HFFc6 (cell line): ENCODE measurements around the gene NCAPG2. TPM values are rescaled to one million over a fixed set of nuclear protein-coding genes. Genes with fewer than 3 reads are reported as not detected.

ENCODE experiments used
- DNase-seq: peaks from one replicate; pipeline ENCODE4 v3.0.0-alpha.2; 2018
- H3K27ac Mint-ChIP-seq: 2 replicates; pipeline ENCODE4 v1.8.0; 2020; ENCODE audit warnings: mild to moderate bottlenecking, mixed read lengths
- H3K27me3 Mint-ChIP-seq: 2 replicates; pipeline ENCODE4 v1.8.0; 2021; ENCODE audit warnings: mild to moderate bottlenecking, moderate library complexity, mixed read lengths; ENCODE audit not compliant: insufficient read depth
- H3K36me3 Mint-ChIP-seq: 2 replicates; pipeline ENCODE4 v1.8.0; 2021; ENCODE audit warnings: low read depth, mixed read lengths
- H3K4me1 Mint-ChIP-seq: 2 replicates; pipeline ENCODE4 v1.8.0; 2020; ENCODE audit warnings: low read depth, mixed read lengths
- H3K4me3 Mint-ChIP-seq: 2 replicates; pipeline ENCODE4 v1.8.0; 2020; ENCODE audit warnings: mild to moderate bottlenecking, moderate library complexity, mixed read lengths
- H3K9me3 Mint-ChIP-seq: 2 replicates; pipeline ENCODE4 v1.8.0; 2020; ENCODE audit warnings: mild to moderate bottlenecking, mixed read lengths
- long read RNA-seq: library from polyadenylated mRNA; unstranded; transcript quantifications from one replicate; pipeline ENCODE4 v2.0.0, GENCODE V29; 2019
- total RNA-seq, 6 experiments: library from RNA; stranded (reverse); fragmentation: NEBNext Ultra II Directional; extraction: Animal tissue kit (Norgen Biotek cat#: 25700); gene quantifications; 2 replicates in 1 of 6; 3 replicates in 5 of 6; pipeline ENCODE4 v1.2.3, GENCODE V29; 2021
- TF ChIP-seq, protein P1 (sequence below): fragments of 200-600 bp; sonication (generic); IDR thresholded peaks from 2 replicates; pipeline ENCODE4 v1.5.0; 2021; ENCODE audit warnings: antibody characterized with exemption, mild to moderate bottlenecking

The NCAPG2 gene, protein sequence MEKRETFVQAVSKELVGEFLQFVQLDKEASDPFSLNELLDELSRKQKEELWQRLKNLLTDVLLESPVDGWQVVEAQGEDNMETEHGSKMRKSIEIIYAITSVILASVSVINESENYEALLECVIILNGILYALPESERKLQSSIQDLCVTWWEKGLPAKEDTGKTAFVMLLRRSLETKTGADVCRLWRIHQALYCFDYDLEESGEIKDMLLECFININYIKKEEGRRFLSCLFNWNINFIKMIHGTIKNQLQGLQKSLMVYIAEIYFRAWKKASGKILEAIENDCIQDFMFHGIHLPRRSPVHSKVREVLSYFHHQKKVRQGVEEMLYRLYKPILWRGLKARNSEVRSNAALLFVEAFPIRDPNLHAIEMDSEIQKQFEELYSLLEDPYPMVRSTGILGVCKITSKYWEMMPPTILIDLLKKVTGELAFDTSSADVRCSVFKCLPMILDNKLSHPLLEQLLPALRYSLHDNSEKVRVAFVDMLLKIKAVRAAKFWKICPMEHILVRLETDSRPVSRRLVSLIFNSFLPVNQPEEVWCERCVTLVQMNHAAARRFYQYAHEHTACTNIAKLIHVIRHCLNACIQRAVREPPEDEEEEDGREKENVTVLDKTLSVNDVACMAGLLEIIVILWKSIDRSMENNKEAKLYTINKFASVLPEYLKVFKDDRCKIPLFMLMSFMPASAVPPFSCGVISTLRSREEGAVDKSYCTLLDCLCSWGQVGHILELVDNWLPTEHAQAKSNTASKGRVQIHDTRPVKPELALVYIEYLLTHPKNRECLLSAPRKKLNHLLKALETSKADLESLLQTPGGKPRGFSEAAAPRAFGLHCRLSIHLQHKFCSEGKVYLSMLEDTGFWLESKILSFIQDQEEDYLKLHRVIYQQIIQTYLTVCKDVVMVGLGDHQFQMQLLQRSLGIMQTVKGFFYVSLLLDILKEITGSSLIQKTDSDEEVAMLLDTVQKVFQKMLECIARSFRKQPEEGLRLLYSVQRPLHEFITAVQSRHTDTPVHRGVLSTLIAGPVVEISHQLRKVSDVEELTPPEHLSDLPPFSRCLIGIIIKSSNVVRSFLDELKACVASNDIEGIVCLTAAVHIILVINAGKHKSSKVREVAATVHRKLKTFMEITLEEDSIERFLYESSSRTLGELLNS
- 10 to 100 TPM; 27.1 to 60.3 (median 54.8) TPM for total RNA-seq
- long read RNA-seq, full-length matches to known transcripts, result 6 of 18 reads
- long read RNA-seq, partial matches to known transcripts, result 5 of 18 reads
- long read RNA-seq, other reads (novel, unspliced or antisense), result 7 of 18 reads

DNA sequence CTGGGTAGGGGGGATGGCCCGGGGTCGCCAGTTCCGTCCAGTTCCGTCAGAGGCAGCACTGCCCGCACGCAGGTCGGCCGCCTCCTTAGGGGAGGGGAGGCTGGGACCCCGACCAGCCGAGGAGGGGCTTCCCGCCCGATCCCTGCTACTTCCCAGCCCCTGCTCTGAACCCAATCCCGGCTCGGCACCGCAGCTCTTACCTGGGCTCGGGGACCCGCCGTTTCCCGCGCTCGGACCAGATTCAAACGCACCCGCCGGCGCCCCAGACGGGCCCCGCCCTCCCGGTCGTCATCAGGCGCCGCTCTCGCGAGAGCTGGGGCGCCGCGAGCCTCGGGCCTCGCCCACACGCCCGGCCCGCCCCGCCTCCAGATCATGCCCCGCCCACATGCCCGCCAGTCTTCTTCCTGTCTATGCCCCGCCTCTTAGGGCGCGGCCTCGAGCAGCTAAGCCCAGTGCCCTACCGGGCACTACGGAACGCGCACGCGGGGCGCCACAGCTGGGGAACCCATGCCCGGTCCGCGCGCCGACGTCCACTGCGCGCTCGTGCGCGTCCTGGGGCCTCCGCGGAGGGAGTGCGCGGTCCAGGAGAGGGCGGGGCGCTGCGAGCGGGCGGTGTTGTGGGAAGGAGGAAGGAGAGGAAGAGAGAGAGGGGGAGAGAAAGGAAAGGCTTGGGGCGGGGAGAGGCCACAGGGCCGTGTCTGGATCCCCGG lies at the start of gene NCAPG2:
Gene NCAPG2, minus strand, starts transcription at position 281 of the 710 bp plus-strand sequence. CDS start 2,905 bp downstream, outside the sequence.
- Mint-ChIP-seq H3K36me3 (peaks cover 22% of the 10 kb centered on the region; the same call in 1 of the 2 replicates), H3K4me1 (peaks cover 44% of the 10 kb centered on the region), H3K27ac (peak within 1 kb of the TSS; percentile 84), H3K9me3 (no peaks in the 10 kb centered on the region), H3K27me3 (no peaks in the 10 kb centered on the region), H3K4me3 (peak within 1 kb of the TSS; percentile 85)
- TF ChIP-seq, protein P1, sequence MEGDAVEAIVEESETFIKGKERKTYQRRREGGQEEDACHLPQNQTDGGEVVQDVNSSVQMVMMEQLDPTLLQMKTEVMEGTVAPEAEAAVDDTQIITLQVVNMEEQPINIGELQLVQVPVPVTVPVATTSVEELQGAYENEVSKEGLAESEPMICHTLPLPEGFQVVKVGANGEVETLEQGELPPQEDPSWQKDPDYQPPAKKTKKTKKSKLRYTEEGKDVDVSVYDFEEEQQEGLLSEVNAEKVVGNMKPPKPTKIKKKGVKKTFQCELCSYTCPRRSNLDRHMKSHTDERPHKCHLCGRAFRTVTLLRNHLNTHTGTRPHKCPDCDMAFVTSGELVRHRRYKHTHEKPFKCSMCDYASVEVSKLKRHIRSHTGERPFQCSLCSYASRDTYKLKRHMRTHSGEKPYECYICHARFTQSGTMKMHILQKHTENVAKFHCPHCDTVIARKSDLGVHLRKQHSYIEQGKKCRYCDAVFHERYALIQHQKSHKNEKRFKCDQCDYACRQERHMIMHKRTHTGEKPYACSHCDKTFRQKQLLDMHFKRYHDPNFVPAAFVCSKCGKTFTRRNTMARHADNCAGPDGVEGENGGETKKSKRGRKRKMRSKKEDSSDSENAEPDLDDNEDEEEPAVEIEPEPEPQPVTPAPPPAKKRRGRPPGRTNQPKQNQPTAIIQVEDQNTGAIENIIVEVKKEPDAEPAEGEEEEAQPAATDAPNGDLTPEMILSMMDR, result peak; percentile 44
- DNase-seq, result peak; percentile 97

DNA sequence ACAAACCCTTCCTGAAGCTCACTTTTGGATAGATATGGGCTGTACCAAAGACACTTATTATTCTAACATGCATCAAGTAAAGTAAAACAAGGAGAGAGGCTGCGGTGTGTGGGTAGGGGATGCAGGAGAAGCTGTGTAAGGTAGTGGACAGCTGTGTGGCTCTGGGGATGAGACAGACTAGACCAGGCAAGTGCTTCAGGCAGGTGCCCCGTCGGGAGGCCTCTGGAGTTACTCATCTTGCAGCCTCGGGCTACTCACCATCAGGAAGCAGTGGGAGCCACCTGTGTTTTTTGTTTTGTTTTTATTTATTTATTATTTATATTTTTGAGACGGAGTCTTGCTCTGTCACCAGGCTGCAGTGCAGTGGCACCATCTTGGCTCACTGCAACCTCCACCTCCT lies 49.3 kb upstream of the NCAPG2 start:
- Mint-ChIP-seq H3K27me3 (peaks cover 4% of the 10 kb centered on the region; the same call in 1 of the 2 replicates), H3K9me3 (no peaks in the 10 kb centered on the region), H3K4me1 (peaks cover 8% of the 10 kb centered on the region; the same call in 1 of the 2 replicates), H3K36me3 (peaks cover 30% of the 10 kb centered on the region), H3K27ac (no peak overlapping the region), H3K4me3 (no peak overlapping the region)
- TF ChIP-seq, protein P1, result no peak
- no peak for DNase-seq

DNA sequence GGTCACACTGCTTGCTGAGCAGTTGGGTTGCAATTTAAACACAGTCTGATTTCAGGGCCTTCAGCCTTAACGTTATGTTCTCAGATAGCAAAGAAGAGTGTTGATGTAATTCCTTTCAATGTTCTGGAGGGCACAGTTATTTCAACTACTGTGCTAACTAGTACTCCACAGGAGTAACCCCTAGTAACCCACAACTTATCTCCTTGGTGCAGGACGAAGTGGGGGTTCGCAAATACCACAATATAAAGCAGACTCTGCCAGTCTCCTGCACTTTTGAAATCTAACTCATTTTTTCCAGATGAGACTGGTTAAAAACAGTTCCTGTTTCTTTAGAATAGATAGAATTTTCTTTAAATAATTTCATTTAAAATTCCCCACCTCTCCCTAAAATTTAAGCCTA lies 47.1 kb upstream of the NCAPG2 start:
- Mint-ChIP-seq H3K4me1 (peaks cover 8% of the 10 kb centered on the region; the same call in 1 of the 2 replicates), H3K27ac (no peak overlapping the region), H3K4me3 (no peak overlapping the region), H3K36me3 (peaks cover 11% of the 10 kb centered on the region), H3K27me3 (0 out of 2 replicates have a peak, but pooled peaks cover 2% of the 10 kb centered on the region), H3K9me3 (no peaks in the 10 kb centered on the region)
- TF ChIP-seq, protein P1, result no peak
- no peak for DNase-seq

DNA sequence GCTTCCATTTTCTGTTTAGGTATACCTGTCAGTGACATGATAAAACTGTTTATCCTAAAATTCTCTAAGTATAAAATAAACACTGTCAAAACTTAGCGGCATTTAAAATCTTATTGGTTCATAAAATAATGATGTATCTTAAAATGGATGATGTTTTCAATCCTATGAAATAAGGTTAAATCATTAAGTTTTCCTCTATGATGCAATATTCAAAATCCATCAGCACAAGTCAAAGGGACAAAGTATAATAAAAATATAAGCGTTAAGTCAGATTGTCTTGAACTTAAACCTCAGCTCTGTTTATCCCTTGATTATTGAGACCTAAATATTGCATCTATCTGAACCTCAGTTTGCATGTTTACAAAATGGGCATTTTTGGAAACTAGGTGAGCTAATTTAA lies 46.6 kb upstream of the NCAPG2 start:
- Mint-ChIP-seq H3K4me3 (no peak overlapping the region), H3K27me3 (0 out of 2 replicates have a peak, but pooled peaks cover 2% of the 10 kb centered on the region), H3K27ac (no peak overlapping the region), H3K36me3 (peaks cover 9% of the 10 kb centered on the region), H3K4me1 (peaks cover 8% of the 10 kb centered on the region; the same call in 1 of the 2 replicates), H3K9me3 (no peaks in the 10 kb centered on the region)
- DNase-seq, result no peak
- TF ChIP-seq, protein P1, result no peak
